IPS DF 19.7 (cell line): ENCODE measurements around the gene MYH14.
"Not testable (repeated sequence)": the region's sequence is repeated elsewhere in the genome, so short reads cannot be mapped to it uniquely, and the experiment has no call there.

ENCODE experiments used
- DNase-seq: peaks from one replicate; pipeline ENCODE4 v3.0.0-alpha.2; 2013; ENCODE audit warnings: low read depth, low spot score

MYH14 gene

DNA sequence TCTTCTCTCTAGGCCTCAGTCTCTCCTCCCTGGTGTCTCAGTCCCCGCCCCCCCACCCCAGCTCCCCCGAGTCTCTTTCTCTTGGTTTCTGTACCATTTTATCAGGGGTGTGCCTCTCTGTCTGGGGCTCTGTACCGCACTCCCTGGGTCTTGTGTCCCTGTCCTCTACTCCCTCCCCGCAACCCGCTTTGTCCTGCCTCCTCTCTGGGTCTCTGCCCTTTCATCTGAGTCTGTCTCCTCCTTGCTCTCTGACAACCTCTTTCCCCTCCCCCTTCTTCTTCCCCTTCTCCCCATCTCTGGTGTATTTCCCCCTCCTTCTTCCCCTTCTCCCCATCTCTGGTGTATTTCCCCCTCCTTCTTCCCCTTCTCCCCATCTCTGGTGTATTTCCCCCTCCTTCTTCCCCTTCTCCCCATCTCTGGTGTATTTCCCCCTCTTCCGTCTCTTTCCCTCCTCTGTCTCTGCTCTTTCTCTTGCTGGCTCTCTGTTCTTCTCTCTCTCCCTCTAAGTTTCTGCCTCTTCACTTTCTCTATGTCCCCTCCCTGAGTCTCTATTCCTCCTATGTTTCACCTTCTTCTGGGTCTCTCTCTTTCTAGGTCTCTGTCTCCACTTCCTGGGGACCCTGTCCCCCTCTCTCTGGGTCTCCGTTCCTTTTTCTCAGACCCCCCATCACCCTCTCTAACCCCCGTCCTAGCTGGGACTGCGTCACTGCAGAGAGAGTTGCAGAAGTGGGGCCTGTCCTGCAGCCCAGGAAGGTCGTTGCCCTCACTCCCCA, 128.0 kb downstream of the MYH14 start:
- no peak for DNase-seq

DNA sequence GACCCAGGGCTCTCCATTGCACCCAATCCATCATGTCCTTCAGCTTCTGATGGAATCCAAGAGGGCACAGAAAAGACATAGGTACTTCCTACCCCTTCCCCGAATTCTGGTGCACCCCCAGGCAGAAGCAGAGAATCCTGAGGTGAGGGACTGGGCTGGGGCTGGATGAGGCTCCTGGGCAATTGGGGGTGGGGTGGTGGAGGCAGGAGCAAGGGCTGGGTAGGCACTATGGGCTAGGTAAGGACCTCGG, 128.5 kb downstream of the MYH14 start:
- DNase-seq, result no peak

- no peak for DNase-seq
Measured at GRCh38 chr19:50332244-50333038, 129.0 kb downstream of the MYH14 start.

DNA sequence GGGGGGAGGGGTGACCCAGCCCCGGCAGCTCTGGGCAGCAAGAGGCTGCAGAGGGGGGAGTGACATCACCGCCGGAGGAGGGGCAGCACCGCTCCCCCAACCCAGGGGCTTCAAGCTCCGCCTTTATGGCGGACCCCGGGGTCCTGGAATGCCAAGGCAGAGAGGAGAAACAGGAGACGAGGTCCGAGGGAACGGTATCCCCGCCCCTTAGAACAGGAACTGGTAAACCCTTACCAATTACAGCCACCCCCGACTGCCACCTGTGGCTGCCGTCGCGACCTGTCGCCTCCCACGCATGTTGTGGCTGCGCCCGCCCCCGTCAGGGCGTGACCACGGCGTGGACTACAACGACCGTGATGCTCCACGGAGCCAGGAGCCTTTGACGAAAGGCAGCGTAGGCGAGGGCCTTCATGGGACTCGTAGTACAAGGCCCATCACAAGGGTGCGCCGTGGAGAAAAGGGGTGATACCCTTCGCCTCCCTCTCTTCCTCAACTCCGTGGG, 129.9 kb downstream of the MYH14 start:
- no peak for DNase-seq

GRCh38 chr19:50333737-50334617, 130.6 kb downstream of the MYH14 start:
- DNase-seq, result no peak

- no peak for DNase-seq
Measured at GRCh38 chr19:50334741-50335421, 131.5 kb downstream of the MYH14 start.

GRCh38 chr19:50337031-50337430, 133.6 kb downstream of the MYH14 start:
- DNase-seq, result not testable (repeated sequence)

DNA sequence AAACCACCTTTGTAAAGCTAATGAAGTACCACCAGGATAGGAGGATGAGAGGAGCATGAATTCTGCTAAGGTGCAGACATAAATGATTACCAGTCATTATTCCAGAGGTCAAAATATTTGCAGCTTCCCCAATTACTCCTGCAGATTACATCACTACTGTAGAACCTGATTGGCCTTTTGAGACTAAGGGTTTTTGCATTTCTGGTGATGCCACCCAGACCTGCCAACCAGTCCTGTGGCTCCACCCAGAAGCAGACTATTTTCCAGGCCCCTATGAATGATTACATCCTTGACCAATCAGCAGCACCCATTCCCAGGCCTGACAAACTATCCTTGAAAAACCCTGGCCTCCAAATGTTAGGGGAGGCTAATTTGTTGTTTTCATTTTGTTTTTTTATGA, 136.9 kb downstream of the MYH14 start:
- no peak for DNase-seq

GRCh38 chr19:50341091-50341564, 137.7 kb downstream of the MYH14 start:
- no peak for DNase-seq

DNA sequence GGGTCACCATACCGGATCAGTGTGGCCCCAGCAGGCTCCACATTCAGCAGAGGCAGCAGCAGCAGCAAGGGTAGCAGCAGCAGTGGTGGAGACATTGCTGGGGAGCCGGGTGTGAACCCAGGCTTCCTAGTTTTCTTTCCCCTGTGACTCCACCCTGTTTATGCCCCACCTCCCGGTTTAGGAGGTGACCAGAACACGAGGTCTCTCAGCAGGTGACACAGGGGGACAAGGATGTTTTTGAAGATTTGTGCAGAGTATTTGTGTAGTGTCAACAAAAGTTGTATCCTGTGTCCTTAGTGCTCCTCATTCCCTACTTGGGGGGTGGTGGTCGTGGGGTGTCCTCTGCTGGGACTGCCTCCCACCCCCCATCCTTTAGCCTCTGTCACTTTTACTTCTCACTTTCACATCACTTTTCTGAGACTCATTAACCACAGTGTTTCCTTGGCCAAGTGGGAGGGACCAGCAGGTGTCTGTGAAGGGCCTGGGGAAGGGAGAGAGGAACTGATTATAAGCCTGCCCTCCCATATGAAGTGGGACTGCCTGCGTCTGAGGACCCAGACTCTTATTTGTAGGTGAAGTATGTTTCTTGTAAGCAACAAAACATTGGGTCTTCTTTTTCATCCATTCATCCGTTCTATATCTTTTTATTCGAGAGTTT, 141.4 kb downstream of the MYH14 start:
- DNase-seq, result no peak

GRCh38 chr19:50347089-50347581, 143.7 kb downstream of the MYH14 start:
- not testable (repeated sequence) for DNase-seq

GRCh38 chr19:50349277-50350057, 146.0 kb downstream of the MYH14 start:
- DNase-seq, result no peak

GRCh38 chr19:50352242-50352641, 148.8 kb downstream of the MYH14 start:
- no peak for DNase-seq

DNA sequence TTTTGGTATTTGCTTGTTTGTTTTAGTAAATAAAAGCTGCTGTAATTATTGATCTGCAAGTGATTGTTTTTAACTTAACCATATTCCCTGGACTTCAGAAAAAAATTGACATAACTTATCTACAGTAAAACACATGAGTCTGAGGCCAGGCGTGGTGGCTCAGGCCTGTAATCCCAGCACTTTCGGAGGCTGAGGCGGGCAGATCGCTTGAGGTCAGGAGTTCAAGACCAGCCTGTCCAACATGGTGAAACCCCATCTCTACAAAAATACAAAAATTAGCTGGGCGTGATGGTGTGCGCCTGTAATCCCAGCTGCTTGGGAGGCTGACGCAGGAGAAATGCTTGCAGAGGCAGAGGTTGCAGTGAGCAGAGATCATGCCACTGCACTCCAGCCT, 150.1 kb downstream of the MYH14 start:
- not testable (repeated sequence) for DNase-seq

GRCh38 chr19:50356691-50357177, 153.3 kb downstream of the MYH14 start:
- no peak for DNase-seq

DNA sequence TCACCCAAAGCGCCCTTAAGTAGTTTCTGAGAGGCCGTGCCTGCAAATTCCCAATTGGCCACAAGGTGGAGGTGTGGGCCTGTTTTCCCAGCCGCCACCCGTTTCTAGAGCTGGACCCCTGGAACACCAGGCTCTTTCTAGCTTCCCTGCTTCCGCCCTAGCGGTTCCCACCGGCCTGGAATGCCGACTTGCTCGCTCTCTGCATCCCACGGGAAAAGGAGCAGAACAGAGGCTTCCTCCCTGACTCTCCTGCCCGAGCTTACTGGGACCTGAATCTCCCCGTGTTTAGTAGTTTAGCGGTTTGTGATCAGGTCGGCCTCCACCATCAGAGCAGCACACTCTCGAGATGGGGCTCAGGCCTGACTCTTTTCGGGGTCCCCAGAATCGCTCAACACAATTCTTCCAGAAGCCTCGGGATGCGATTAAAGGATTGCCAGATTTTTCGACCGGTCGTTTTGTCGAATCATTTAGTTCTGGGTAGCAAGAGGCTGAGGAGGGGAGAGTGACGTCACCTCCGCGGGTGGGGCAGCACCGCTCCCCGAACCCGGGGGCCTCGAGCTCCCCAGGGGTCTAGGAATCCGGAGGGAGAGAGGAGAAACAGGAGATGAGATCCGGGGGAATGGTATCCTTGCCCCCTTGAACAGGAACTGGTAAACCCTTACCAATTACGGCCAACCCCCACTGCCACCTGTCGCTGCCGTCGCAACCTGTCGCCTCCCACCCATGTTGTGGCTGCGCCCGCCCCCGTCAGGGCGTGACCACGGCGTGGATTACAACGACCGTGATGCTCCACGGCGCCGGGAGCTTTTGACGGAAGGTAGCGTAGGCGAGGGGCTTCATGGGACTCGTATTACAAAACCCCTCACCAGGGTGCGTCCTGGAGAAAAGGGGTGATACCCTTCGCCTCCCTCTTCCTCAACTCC, 154.0 kb downstream of the MYH14 start:
- DNase-seq, result no peak

DNA sequence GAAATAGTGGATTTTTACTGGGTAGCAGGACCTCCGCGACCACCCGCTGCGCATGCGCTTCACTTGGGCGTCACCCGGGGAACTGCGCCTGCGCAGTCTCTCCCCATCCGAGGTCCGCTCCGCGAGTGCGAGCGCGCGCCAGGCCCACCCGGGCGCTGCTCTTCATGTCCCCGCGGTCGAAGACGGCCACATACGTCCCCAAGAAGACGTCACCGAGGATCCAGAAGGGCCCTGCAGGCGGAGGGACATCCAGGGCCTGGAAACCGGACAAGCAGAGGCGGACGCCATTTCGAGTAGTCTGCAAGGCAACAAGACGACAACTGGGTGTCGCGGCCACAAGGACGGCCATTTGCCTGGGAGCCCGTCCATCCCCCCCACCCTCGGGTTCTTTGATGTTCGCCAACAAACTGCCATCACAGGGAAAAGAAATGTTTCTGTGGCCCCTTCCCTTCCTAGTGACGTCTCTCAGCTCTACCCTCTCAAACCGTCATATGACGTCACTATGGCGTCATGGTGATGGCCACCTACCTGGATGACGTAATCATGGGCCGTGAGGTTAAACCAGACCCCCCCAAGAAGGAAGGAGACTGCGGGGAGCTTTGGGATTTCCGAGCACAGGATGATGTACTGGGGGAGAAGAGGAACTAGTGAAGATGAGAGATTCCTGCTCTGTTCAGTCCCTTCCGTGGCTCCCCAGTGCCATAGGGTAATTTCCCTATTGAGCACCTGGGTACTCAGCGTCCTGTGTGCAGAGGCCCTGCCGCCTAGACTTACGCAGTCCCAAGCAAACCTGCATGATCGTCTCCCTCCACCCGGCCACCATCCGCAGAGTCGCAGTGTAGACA, 155.3 kb downstream of the MYH14 start:
- DNase-seq, result no peak
